HG03095 (cell line): ENCODE measurements around the gene PARVA.
"Not testable (repeated sequence)": the region's sequence is repeated elsewhere in the genome, so short reads cannot be mapped to it uniquely, and the experiment has no call there.

Experiments used
- ATAC-seq: cut with Tn5 transposase; IDR thresholded peaks from one replicate; pipeline ENCODE4 v1.9.1; 2021; ENCODE audit warnings: moderate library complexity; ENCODE audit not compliant: unreplicated experiment

Gene PARVA

GRCh38 chr11:12377106-12377823, at the start of gene PARVA:
Gene PARVA, plus strand, starts transcription at chr11:12377571. Its CDS starts 77 bp downstream, at chr11:12377648.
- no peak for ATAC-seq

- no peak for ATAC-seq
Observed at GRCh38 chr11:12329169-12329568, 48.2 kb upstream of the PARVA start.

- ATAC-seq: no peak
Observed at GRCh38 chr11:12329797-12330196, 47.6 kb upstream of the PARVA start.

- no peak for ATAC-seq
Observed at GRCh38 chr11:12330485-12331231, 46.7 kb upstream of the PARVA start.

- no peak for ATAC-seq
Observed at GRCh38 chr11:12331239-12331874, 46.0 kb upstream of the PARVA start.

GRCh38 chr11:12343526-12343925, 33.8 kb upstream of the PARVA start:
- ATAC-seq: no peak

- ATAC-seq: no peak
Observed at GRCh38 chr11:12353534-12353933, 23.8 kb upstream of the PARVA start.

- ATAC-seq: no peak
Observed at GRCh38 chr11:12354750-12355545, 22.4 kb upstream of the PARVA start.

- ATAC-seq: no peak
Observed at GRCh38 chr11:12356944-12357655, 20.3 kb upstream of the PARVA start.

- not testable (repeated sequence) for ATAC-seq
Observed at GRCh38 chr11:12357697-12358096, 19.7 kb upstream of the PARVA start.

- ATAC-seq: no peak
Observed at GRCh38 chr11:12358302-12359188, 18.8 kb upstream of the PARVA start.

- no peak for ATAC-seq
Observed at GRCh38 chr11:12359761-12360160, 17.6 kb upstream of the PARVA start.

GRCh38 chr11:12361682-12362081, 15.7 kb upstream of the PARVA start:
- ATAC-seq: no peak

GRCh38 chr11:12362857-12363256, 14.5 kb upstream of the PARVA start:
- no peak for ATAC-seq

- no peak for ATAC-seq
Observed at GRCh38 chr11:12363373-12363772, 14.0 kb upstream of the PARVA start.

GRCh38 chr11:12365965-12366575, 11.3 kb upstream of the PARVA start:
- ATAC-seq: not testable (repeated sequence)

- ATAC-seq: not testable (repeated sequence)
Observed at GRCh38 chr11:12367057-12367456, 10.3 kb upstream of the PARVA start.

- no peak for ATAC-seq
Observed at GRCh38 chr11:12372111-12372510, 5.3 kb upstream of the PARVA start.

GRCh38 chr11:12375720-12376119, 1.7 kb upstream of the PARVA start:
- no peak for ATAC-seq
